ENCODE measurements around the gene TACC2.

The TACC2 gene

DNA sequence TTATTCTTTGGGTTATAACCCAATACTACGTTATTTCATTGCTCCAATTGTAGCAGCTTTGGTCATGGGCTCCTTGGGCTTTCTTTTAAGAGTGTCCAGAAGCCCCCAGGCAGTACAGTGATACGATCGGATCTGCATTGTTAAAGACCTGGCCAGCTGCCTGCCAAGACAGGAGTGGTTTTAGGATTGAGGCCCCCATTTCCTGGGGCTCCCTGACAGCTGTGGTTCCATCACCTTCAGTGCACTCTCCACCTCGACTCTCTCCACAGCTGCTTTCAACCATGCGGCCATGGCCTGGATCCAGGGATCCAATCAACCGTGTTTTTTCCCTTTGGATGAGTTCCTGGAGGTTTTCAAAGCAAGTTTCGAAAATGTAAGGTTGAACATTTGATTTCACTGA is 158.7 kb downstream of the TACC2 start:
- DNase-seq (ENCODE audit: low read depth in 2 of 2): no peak

DNA sequence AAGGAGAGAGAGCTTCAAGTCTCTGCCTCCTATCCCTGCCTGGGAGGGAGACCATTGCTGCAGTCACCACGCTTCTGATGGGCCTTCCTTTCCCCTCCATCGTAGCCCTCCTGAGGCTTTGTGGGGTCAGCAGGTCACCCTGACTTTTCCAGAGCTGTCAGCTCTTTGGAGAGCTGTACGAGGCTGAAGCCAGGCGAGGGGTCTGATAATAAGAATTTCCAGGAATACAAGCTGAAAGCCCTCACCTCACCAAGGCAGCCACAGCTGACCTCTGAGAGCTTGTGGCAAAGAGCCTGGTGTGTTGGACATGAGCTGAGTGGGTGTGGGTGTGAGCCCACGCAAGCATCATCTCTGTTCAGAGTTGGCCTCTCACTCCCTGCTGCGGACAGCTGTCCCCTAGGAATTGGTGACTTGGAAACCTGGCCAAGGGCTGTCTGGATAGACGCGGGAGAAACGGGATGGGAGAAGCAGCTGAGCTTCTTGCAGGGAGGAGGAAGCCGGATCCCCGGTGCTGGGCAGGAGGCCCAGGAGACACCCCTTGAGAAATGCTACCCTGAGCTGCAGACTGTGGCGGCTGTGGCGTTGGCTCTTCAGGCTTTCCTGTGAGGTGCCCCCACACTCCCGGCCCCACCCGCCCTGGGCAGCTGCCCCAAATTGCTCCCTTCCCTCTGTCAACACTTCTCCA is 160.1 kb downstream of the TACC2 start:
- DNase-seq (ENCODE audit: low read depth in 2 of 2): no peak

DNA sequence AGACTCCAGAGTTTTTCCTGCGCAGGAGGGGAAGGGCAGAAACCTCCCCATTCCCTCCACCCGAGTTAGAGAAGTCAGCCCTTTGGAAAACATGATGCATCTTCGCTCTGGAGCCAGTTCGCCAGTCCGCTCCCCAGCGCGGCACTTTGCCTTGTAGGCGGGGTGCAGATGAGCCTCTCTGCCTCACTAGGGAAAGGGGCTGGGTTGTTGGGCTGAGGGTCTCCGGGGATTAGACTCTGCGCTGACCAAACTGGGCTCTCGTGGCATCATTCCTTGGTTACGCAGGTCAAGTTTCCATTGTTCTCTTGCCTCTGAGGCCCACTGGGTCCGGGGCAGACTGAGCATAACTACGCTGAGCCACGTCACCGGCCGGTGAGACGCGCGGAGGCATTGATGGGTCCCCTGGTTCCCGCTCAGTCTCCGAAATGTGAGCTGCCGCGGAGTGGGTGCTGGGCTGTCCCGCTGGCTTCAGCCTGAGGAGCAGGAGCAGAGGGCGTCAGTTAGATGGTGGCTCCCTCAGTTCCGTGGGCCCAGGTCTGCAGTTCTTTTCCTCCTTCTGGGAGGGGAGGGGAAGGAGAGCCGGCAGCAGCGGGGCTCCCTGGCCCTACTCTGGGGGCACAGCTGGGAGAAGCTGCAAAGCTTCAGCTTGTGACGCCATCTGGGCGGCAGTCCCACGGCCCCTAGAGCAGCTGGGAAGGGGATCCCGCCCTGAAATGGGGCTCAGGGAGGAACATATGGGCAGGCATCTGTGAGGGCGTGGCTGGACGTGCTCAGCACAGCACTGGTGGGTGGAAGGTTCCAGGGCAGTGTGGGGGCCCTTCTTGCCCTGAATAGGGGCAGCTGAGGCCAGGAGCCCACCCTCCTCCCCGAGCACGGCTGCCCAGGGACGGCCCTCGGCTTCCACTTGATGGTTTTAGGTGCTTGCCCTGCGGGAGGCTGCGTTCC is 160.9 kb downstream of the TACC2 start:
- DNase-seq (ENCODE audit: low read depth in 2 of 2): no peak

DNA sequence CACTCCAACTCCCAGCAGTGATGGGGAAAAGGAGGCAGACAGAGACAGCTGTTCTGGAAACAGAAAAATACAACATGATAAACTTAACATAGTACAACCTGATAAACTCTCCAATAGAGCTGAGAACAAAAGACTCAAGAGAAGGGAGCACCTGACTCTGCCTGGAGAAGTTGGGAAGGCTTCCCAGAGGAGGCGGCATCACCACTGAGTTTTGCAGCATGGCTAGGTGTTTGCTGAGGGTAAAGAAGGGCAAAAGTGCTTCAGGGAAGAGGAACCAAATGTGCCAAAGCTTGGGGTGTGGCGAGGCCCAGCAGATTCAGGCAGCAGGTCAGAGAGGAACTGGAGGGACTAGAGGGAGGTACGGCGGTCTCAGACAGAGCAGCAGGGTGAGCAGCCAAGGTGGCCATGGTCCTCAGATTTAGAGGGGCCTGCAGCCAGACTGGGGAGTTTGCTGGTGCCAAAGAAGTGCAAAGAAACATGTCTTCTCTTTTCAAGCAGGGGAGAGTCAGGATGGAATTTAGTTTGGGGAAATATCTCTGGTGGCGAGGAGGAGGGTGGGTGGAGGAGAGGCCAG is 162.2 kb downstream of the TACC2 start:
- DNase-seq (ENCODE audit: low read depth in 2 of 2): no peak

DNA sequence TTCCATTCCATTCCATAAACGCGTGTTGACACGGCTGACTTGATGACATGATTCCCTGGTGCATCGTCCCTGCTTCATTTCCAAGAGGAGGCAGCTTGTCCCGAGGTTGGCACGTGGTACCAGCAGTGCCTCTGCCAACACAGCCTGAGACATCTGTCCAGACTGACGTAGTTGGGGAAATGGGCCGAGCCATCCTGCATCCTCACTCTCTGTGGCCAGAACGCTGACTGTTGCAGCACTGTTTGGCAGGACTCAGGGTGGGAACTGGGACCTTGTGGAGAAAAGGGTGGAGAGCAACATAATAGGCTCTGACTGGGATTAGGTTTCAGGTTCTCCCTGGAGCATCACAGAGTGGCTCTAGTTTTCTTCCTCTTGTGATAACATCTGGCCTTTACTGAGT is 163.6 kb downstream of the TACC2 start:
- no peak for DNase-seq (ENCODE audit: low read depth in 2 of 2)

DNA sequence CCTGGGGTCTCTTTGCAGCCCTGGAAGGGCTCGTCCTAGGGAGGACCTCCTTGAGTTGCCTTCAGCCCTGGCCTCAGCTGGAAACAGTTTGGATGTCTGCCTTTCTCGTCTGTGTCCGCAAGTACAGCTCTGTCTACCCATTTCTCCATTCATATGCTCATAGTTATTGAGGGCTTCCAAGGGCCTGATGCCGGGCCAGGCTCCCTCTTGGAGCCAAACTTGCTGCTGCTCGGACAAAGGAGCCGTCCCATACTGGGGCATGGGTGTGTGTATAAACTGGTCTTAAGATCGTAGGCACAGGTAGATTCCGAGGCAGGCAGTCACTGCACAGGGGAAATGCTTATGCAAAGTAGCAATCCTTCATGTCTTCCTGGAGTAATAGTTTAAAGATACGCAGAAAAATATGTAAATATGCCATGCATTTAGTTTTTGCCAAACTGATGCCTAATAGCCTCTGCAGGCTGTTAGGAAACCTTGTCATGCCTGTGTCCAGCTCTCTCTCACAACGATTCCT is 165.1 kb downstream of the TACC2 start:
- DNase-seq (ENCODE audit: low read depth in 2 of 2): no peak

DNA sequence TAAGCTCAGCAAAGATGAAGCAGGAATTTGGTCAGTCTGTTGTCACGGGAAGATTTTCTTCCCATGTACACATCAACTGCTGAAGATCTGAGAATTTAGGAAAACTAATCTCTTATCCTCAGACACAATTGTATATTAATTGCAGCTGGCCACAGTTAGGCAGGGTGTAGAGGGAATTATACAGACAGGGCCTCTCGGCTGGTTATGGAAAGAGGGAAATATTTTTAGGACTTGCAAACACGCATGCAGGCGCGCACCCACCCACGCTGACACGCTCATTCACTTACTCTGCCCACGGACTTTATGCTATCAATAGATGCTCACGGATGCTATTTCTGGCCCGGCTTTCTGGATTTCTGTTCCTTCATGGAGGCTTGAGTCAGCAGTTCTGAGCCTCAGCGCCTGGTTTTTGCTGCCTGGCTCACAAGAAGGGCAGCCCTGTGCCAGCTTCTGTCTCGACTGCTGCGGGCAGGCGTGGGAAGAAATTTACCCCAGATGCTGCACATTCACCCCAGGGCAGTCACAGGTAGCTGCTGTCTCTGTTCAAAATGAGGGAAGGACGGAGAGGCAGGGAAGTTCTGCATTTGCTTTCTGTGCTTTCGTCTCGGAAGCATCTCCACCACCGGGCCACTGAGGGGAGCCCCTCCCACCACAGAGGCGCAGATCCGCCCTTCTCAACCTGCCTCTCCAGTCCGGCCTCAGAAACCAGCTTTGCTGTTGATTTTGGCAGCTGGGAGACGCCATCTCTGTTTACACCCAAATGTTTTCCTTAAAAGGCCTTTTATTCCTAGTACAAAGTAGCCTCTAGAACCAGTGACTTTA is 165.8 kb downstream of the TACC2 start:
- DNase-seq (ENCODE audit: low read depth in 2 of 2): no peak

DNA sequence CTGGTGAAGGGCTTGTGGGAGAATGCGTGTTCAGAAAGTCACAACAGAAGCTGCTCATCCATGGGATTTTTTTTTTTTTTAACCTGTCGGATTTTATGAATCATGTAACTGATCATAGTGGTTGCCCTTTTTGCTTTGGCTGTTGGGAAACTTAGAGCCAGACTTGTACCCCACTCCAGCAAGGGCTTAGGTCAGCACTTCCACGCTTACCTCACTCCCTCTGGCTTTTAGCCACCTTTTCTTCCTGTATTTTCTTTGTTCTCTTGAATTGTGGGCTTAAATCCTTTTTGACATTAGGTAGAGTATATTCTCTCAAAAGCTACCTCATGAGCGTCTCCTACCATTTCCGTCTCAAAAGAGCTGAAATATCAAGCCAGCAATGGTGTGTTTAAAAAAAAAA is 168.5 kb downstream of the TACC2 start:
- DNase-seq (ENCODE audit: low read depth in 2 of 2): no peak

DNA sequence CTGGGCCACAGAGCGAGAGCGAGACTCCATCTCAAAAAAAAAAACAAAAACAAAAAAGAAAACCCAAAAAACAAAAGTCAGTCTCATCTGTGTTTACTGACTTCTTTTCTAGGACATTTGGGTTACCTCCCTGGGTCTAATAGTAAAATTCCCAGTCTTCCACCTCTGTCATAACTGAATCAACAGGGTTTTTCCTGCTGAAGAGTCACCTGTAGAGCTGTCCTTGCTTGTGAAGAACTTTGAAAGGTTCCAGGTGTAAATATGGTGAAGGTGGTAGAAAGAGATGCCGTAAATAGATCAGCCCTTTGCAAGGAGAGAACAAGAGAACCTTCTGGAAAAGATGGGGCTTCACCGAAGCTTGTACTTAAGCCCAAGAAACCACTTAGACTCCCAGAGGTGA is 169.4 kb downstream of the TACC2 start:
- DNase-seq (ENCODE audit: low read depth in 2 of 2): no peak

DNA sequence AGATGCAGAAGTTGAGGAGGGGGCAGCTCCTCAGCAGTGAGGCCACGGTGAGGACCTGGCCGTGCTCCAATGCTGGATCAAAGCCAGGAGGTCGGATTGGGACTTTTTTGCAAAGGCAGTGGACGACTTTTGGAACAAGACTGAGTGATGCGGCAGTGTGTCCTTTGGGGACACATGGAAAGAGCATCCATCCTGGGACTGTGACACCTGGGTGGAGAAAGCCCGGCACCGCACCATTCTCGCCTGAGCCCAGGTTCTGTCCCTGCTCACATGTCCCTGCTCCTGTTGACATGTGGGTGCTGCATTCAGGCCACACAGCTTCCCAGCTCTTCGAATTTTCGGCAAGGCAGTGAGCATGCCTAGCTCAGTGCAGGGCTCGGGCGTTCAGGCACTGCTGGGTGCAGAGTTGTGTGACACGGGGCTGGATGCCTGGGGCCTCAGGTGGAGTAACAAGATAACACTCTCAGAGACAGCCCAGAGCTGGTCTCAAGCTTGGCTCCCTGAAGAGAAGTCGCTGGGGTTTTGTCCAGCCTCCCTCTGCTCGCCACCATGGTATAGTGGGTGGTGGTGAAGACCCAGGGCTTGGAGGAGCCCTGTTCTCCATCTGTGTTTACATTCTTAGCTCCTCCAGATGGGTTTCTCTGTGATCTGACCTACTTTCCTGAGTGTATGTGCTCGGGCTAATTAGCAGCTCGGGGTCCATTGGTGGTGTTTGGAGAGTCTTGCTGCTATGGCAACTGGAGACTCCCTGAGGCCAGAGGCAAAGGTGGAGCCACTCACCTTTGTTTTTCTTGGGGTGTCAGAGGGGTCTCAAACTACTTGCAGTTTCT is 170.4 kb downstream of the TACC2 start:
- DNase-seq (ENCODE audit: low read depth in 2 of 2): no peak

DNA sequence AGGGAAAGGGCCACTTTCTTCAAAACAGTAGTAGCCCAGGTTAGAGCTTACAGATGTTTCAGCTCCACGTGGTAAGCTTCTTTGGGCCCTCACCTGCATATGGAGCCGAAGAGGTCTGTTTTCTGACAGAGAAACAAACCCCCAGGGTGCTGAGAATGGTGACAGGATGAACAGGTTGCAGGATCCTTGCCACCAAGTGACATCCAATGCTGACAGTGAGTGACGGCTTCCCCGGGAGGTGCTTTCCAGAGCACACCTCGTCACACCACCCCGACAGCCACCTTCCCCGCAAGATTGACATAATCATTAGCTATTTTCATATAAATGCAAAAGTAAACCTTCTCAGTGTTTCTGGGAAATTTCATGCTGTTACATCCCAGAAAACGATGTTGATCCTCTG is 172.8 kb downstream of the TACC2 start:
- DNase-seq (ENCODE audit: low read depth in 2 of 2): no peak

DNA sequence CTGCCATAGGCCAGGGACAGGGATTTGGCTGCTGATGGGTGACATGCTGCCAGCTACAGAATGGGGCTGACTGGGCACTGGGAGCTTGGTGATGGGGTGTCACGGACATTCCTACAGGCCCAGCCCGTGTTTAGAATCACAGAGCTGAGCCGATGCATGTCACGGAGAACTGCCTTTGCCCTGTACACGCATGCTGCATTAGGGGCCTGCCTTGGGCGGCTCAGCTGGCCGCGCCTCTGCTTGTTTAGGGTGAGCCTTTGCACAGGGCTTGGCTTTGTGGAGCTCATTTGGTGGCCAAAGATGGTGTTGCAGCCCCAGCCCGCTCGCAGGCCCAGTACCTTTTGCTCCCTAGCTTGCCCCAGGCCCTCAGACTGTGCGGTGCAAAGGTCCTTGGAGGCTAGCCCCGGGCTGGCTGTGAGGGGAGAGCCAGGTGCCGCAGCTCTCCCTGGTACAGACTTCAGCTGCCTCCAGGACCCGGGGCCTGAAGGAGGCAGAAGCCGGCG is 173.8 kb downstream of the TACC2 start:
- DNase-seq (ENCODE audit: low read depth in 2 of 2): no peak

DNA sequence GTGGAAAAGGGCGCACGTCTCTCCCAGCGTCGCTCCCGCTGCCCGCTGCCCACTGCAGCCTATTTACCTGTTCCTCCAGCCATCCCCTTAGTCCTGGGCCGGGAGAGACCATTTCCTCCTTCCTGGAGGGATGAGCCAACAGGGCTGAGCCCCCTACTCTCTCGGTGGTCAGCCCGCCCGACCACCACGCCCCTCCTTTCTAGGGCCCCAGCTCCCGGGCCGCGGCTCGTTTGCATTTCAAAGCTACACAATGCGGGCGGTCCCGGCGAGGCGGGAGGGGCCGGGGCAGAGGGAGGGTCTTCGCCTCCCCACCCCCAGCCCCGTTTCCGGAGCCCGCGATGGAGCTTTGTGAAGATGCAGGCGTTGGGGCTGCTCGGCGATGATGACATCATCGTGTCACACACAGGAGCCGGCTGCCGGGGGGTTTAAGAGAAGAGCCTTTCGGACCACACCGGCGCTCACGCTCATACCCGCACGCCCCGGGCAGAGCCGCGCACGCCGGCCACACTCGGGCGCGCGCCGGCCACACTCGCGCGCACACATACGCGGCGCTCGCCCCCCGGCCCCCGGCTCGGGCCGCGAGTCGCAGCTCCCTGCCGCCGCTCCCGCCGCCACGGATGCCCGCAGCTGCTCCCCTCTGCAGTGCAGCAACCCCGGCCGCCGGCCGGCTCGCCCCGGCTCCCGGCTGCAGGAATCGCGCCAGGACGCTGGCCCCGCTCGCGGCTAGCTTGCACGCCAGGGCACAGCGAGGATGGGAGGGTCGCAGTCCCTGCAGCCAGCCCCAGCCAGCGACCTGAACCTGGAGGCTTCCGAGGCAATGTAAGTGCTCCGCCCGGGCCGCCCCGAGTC is 174.4 kb downstream of the TACC2 start:
- no peak for DNase-seq (ENCODE audit: low read depth in 2 of 2)

DNA sequence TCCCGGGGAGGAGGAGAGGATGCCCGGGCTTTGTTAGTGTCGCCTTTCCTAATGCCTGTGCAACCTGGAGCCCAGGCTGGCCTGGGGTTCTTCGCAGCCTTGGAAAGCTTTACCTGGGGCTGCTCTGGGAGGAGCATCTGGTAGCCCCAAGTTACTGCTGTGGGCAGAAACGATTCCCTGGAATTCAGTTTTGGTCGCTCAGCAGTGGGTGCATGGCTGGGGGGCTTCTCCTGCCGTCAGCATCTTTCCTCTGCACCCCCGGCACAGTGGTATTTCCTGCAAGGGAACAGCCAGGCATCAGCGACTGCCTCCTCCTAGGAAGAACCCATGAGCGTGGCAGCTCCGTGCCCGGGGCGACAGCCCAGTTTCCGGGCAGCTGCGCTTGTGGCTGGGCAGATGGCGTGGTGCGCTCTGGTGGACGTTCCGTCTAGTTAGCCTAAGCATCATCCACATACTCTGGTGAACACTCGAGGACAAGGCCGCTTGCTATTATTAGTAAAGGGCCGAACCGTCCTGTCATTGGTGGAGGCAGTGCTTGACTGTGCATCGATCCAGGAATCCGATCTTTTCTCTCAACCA is 175.1 kb downstream of the TACC2 start:
- DNase-seq (ENCODE audit: low read depth in 2 of 2): no peak

DNA sequence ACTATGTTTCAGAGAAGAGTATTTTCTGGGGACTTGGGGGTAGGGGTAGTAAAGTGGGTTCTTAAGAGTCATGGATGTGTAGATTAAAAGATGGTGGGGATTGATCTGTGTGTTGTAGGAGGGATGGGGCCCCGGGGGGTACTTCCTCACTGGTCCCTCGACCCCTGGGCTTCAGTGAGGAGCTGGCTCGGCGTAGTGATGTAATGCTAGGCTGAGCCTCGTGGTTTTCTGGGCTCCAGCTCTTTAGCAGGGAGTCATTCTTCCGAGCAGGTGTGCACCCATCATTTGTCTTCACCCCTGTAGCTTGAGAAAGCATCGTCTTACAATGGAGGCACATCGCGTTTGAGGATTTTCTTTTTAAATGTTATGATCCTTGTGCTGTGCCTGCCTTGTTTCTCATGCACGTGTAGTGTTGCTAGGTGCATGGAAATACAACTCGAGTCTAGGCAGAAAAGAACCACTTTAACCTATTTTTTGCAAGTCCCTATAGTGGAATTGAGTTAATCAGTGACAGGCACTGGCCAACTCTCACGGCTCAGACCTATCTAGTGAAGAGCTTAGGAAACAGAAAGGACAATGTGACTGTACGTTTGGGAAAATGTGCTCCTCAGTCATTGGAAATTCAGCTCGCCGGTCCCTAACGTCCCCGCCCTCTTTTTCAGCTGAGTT is 176.0 kb downstream of the TACC2 start:
- no peak for DNase-seq (ENCODE audit: low read depth in 2 of 2)

DNA sequence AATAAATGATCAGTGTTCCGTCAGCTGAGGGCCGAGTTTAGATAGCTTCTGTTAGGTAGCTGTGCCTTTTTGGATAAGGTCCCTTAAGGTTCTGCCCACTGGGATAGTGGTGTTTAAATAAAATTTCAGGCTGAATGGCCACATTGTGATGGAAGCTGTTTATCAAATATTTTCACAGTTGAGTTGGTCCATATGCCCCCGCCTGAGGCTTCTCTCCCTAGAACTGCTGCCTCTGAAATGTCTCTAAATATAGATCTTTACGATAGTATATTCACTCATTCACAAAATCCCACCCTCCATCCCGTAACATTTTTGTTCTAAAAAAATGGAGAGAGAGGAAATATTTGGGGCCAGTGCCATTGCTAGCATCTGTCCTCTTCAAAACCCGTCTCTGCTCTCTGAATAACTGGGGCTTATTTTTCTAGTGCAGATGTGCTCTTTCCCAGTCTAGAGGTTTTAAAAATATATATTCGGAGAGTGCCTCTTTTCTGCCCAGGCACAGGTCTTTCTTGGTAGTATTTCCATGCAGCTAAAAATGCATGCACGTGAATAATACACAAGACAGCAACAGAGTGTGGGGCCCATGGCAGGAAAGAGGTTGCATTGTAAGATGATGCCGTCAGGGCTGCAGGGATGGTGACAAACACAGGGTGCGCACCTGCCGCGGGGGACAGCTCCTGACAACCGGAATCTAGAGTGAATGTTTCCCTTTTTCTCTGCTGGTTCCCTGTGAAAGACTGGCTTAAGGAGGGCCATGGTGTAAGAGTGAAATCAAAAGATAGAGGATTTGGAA is 176.7 kb downstream of the TACC2 start:
- no peak for DNase-seq (ENCODE audit: low read depth in 2 of 2)

DNA sequence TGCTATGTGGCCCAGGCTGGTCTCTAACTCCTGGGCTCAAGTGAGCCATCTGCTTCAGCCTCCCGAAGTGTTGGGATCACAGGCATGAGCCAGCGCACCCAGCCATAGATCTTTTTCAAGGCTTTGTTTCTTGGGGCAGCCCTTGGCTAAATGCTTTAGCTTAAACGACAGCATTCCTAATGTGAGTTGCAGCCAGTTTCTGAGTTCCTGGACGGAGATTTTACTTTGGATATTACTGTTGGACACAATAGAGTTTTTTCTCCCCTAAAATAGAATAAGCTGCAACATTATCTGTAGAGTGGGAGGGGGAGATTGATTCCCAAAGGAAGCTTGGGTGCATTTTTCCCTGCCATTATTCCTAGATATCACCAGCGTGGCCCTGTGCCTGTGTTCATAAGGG is 179.1 kb downstream of the TACC2 start:
- DNase-seq (ENCODE audit: low read depth in 2 of 2): no peak

Data from stimulated activated CD8-positive, alpha-beta memory T cell treated with anti-CD3 and anti-CD28 coated beads, Interleukin-7, amount 100 ng/mL, for 4 hours (primary cell).